Panc1 (cell line): ENCODE data around the gene LRMDA. TPM values are rescaled to one million over a fixed set of nuclear protein-coding genes. Genes with fewer than 3 reads are reported as not detected.

Experiments
- ATAC-seq: fragments of 200-7000 bp; cut with Tn5 transposase; 2 replicates; pipeline ENCODE4 v1.9.1; 2020; ENCODE audit warnings: mild to moderate bottlenecking, moderate library complexity
- BruUV-seq: library from RNA; stranded (reverse); fragments of 400-500 nt; replicated peaks from 2 replicates; lab custom pipeline; 2021; lab: Mats Ljungman, UMichigan
- CTCF ChIA-PET: fragments of 300-600 bp; sonication (Branson Sonifier 250); formaldehyde crosslinking; loops from one replicate; lab custom pipeline; 2022; ENCODE audit warnings: antibody characterized with exemption; lab: Charles Lee
- POLR2A ChIA-PET: fragments of 300-600 bp; sonication (Branson Sonifier 250); formaldehyde crosslinking; loops from one replicate; lab custom pipeline; 2022; ENCODE audit warnings: antibody characterized with exemption; lab: Charles Lee
- DNase-seq: peaks from one replicate; pipeline ENCODE4 v3.0.0-alpha.2; 2010; ENCODE audit warnings: low read depth, low spot score
- H3K27ac ChIP-seq: 2 replicates; pipeline ENCODE4 v1.5.1; 2011; ENCODE audit warnings: mild to moderate bottlenecking, low read length, inconsistent platforms
- H3K27me3 ChIP-seq: fragments of 200-500 bp; sonication (Bioruptor generic); 2 replicates; pipeline ENCODE4 v1.6.0; 2014; ENCODE audit warnings: low read length, inconsistent platforms; ENCODE audit not compliant: control insufficient read depth, insufficient read depth
- H3K36me3 ChIP-seq: fragments of 200-500 bp; sonication (Bioruptor generic); 2 replicates; pipeline ENCODE4 v1.5.1; 2014; ENCODE audit warnings: inconsistent platforms, mild to moderate bottlenecking, low read length, moderate library complexity; ENCODE audit not compliant: control insufficient read depth, insufficient read depth
- H3K4me1 ChIP-seq: 2 replicates; pipeline ENCODE4 v1.5.1; 2011; ENCODE audit warnings: inconsistent platforms, mild to moderate bottlenecking, low read length, moderate library complexity; ENCODE audit not compliant: control insufficient read depth, insufficient read depth
- H3K4me3 ChIP-seq, 2 experiments: 2 replicates each; pipeline ENCODE4 v1.5.1; 2011 to 2012; ENCODE audit warnings: low read depth in 2 of 2, low read length in 2 of 2, mild to moderate bottlenecking in 2 of 2, inconsistent platforms in 1 of 2, moderate library complexity in 1 of 2
- H3K9me3 ChIP-seq: fragments of 200-500 bp; sonication (Bioruptor generic); 2 replicates; pipeline ENCODE4 v1.5.1; 2014; ENCODE audit warnings: low read depth, mild to moderate bottlenecking, inconsistent platforms, low read length, moderate library complexity; ENCODE audit not compliant: control insufficient read depth, insufficient read depth
- POLR2AphosphoS5 ChIP-seq: IDR thresholded peaks from 2 replicates; pipeline ENCODE4 v1.6.1; 2012; ENCODE audit warnings: mild to moderate bottlenecking, low read depth, low read length, moderate library complexity
- REST ChIP-seq, 2 experiments: IDR thresholded peaks; 2 replicates each; pipeline ENCODE4 v1.6.1; 2011 to 2012; ENCODE audit warnings: low read depth in 2 of 2, control low read depth in 1 of 2, low read length in 1 of 2, mild to moderate bottlenecking in 1 of 2, moderate library complexity in 1 of 2; ENCODE audit not compliant: insufficient read depth in 1 of 2
- SIN3A ChIP-seq: IDR thresholded peaks from 2 replicates; pipeline ENCODE4 v1.6.1; 2012; ENCODE audit warnings: low read depth, mild to moderate bottlenecking, low read length, moderate library complexity, borderline replicate concordance; ENCODE audit not compliant: insufficient read depth
- TCF7L2 ChIP-seq: IDR thresholded peaks from 2 replicates; pipeline ENCODE4 v1.6.1; 2011; ENCODE audit warnings: mild to moderate bottlenecking, low read depth, low read length, inconsistent platforms
- in situ Hi-C: cut with HindIII; loops from 2 replicates; pipeline ENCODE4 v1.10.0; 2016; ENCODE audit warnings: low sequenced_read_pairs, low pct_unique_long_range_greater_than_20kb
- intact Hi-C: fragments of 100-400 bp; cut with micrococcal nuclease; formaldehyde crosslinking; loops from one replicate; pipeline ENCODE4 v1.10.0; 2022; ENCODE audit not compliant: unreplicated experiment
- total RNA-seq: library from RNA; stranded (reverse); gene quantifications from one replicate; pipeline ENCODE4 v1.2.1, GENCODE V29; 2021; ENCODE audit not compliant: unreplicated experiment
- TF ChIP-seq, protein P1 (sequence below): fragments of 450-650 bp; IDR thresholded peaks from 2 replicates; pipeline ENCODE4 v1.5.1; 2017; ENCODE audit warnings: mild to moderate bottlenecking

LRMDA gene
- total RNA-seq, 1 experiment from 2014 or later: 1.2 TPM

GRCh38 chr10:75902816-75903215, 471.4 kb downstream of the LRMDA start:
- Histone ChIP-seq H3K4me3 (no peak overlapping the region), H3K36me3 (no peaks in the 10 kb centered on the region), H3K4me1 (no peaks in the 10 kb centered on the region), H3K9me3 (no peaks in the 10 kb centered on the region), H3K27ac (no peak overlapping the region), H3K27me3 (peaks cover 13% of the 10 kb centered on the region; the same call in 1 of the 2 replicates)
- no TSS peak for BruUV-seq
- TF ChIP-seq, protein P1, sequence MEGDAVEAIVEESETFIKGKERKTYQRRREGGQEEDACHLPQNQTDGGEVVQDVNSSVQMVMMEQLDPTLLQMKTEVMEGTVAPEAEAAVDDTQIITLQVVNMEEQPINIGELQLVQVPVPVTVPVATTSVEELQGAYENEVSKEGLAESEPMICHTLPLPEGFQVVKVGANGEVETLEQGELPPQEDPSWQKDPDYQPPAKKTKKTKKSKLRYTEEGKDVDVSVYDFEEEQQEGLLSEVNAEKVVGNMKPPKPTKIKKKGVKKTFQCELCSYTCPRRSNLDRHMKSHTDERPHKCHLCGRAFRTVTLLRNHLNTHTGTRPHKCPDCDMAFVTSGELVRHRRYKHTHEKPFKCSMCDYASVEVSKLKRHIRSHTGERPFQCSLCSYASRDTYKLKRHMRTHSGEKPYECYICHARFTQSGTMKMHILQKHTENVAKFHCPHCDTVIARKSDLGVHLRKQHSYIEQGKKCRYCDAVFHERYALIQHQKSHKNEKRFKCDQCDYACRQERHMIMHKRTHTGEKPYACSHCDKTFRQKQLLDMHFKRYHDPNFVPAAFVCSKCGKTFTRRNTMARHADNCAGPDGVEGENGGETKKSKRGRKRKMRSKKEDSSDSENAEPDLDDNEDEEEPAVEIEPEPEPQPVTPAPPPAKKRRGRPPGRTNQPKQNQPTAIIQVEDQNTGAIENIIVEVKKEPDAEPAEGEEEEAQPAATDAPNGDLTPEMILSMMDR: no peak
- TF ChIP-seq TCF7L2 (no peak), POLR2AphosphoS5 (no peak), REST (IDR thresholded peaks at IDR 0.05; ENCODE audit: insufficient read depth in 1 of 2, low read depth in 2 of 2, low read length in 1 of 2) (no peak), SIN3A (no peak)
- in situ Hi-C loops: no loop called here
- ATAC-seq (no peak), DNase-seq (no peak)
- intact Hi-C loops: no loop called here
- ChIA-PET CTCF (no interaction called here), POLR2A (no interaction called here)

DNA sequence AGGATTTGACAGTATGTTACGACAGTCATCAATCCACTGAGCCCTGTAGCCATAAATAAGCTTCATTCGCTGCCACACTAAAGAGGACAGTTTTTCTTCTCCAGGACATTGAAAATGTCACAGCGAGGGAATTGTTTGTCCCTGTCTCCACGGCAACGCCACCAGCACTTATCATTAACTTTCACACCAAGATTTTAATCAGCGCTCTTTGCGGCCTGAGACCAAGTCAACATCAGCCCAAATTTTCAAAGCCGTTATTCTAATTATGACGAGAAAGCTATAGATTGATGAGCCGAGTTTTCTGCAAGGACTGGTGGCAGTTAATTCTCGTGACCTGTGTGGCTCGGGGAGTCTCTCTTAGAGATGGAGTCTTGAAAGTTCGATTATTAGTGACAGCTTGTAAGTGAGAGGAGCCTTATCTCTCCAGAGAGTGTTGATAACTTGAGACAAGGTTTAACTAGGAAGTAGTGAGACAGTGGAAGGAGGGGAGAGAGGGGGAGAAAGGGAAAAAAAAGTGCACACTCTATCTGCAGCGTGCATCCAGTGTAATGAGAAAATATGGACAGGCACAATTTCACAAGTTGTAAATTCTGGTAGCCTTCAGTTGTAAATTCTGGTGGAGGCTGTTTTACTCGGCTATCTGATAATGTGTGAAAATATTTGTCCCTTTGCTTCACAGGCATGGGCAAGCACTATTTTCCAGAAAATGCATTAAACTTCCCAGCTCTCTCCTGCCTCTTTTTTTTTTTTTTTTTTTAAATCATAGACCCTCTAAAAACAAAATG, 473.3 kb downstream of the LRMDA start:
- Histone ChIP-seq H3K9me3 (no peaks in the 10 kb centered on the region), H3K27ac (no peak overlapping the region), H3K4me3 (no peak overlapping the region), H3K36me3 (no peaks in the 10 kb centered on the region), H3K27me3 (peaks cover 17% of the 10 kb centered on the region), H3K4me1 (no peaks in the 10 kb centered on the region)
- no peak for DNase-seq
- POLR2A ChIA-PET: no interaction called here
- no peak for TF ChIP-seq POLR2AphosphoS5
- no peak for TF ChIP-seq REST (IDR thresholded peaks at IDR 0.05; ENCODE audit: insufficient read depth in 1 of 2, low read depth in 2 of 2, low read length in 1 of 2)
- no peak for TF ChIP-seq SIN3A
- TF ChIP-seq TCF7L2: no peak
- TF ChIP-seq, protein P1: no peak
- no peak for ATAC-seq
- in situ Hi-C loops (no loop called here), intact Hi-C loops (no loop called here)
- no TSS peak for BruUV-seq
- CTCF ChIA-PET: no interaction called here
